Dedifferentiated amniotic fluid mesenchymal stem cell (primary cell): ENCODE measurements around the gene PTPN14.
"Not testable (repeated sequence)": the region's sequence is repeated elsewhere in the genome, so short reads cannot be mapped to it uniquely, and the experiment has no call there.

Experiments used
- DNase-seq: peaks from one replicate; pipeline ENCODE4 v3.0.0-alpha.2; 2016; ENCODE audit errors: extremely low spot score

Gene PTPN14

GRCh38 chr1:214510914-214511638 is 40.3 kb downstream of the PTPN14 start:
- no peak for DNase-seq

- no peak for DNase-seq
Measured at GRCh38 chr1:214510477-214510876, 40.9 kb downstream of the PTPN14 start.

- DNase-seq, result not testable (repeated sequence)
Measured at GRCh38 chr1:214509622-214510021, 41.8 kb downstream of the PTPN14 start.

- no peak for DNase-seq
Measured at GRCh38 chr1:214506972-214507431, 44.4 kb downstream of the PTPN14 start.

- DNase-seq, result no peak
Measured at GRCh38 chr1:214505134-214505533, 46.3 kb downstream of the PTPN14 start.

- DNase-seq, result no peak
Measured at GRCh38 chr1:214504330-214504729, 47.1 kb downstream of the PTPN14 start.

- DNase-seq, result no peak
Measured at GRCh38 chr1:214503553-214503952, 47.8 kb downstream of the PTPN14 start.

GRCh38 chr1:214500340-214501055 is 50.9 kb downstream of the PTPN14 start:
- no peak for DNase-seq

GRCh38 chr1:214499732-214500131 is 51.7 kb downstream of the PTPN14 start:
- DNase-seq, result no peak

GRCh38 chr1:214498021-214498420 is 53.4 kb downstream of the PTPN14 start:
- DNase-seq, result no peak

- DNase-seq, result no peak
Measured at GRCh38 chr1:214496126-214496525, 55.3 kb downstream of the PTPN14 start.

- no peak for DNase-seq
Measured at GRCh38 chr1:214494706-214495105, 56.7 kb downstream of the PTPN14 start.

GRCh38 chr1:214494179-214494578 is 57.2 kb downstream of the PTPN14 start:
- not testable (repeated sequence) for DNase-seq

- DNase-seq, result no peak
Measured at GRCh38 chr1:214493126-214493796, 58.1 kb downstream of the PTPN14 start.

GRCh38 chr1:214492401-214493075 is 58.9 kb downstream of the PTPN14 start:
- DNase-seq, result no peak

- no peak for DNase-seq
Measured at GRCh38 chr1:214491468-214492146, 59.8 kb downstream of the PTPN14 start.

GRCh38 chr1:214485151-214485550 is 66.3 kb downstream of the PTPN14 start:
- no peak for DNase-seq

GRCh38 chr1:214483180-214483579 is 68.2 kb downstream of the PTPN14 start:
- not testable (repeated sequence) for DNase-seq

- not testable (repeated sequence) for DNase-seq
Measured at GRCh38 chr1:214481983-214482634, 69.3 kb downstream of the PTPN14 start.

GRCh38 chr1:214476986-214477870 is 74.2 kb downstream of the PTPN14 start:
- no peak for DNase-seq
